Panc1 (cell line): ENCODE measurements around the gene RHD. TPM values are rescaled to one million over a fixed set of nuclear protein-coding genes. Genes with fewer than 3 reads are reported as not detected.

Source experiments
- ATAC-seq: fragments of 200-7000 bp; cut with Tn5 transposase; 2 replicates; pipeline ENCODE4 v1.9.1; 2020; ENCODE audit warnings: mild to moderate bottlenecking, moderate library complexity
- BruUV-seq: library from RNA; stranded (reverse); fragments of 400-500 nt; replicated peaks from 2 replicates; lab custom pipeline; 2021; lab: Mats Ljungman, UMichigan
- CTCF ChIA-PET: fragments of 300-600 bp; sonication (Branson Sonifier 250); formaldehyde crosslinking; loops from one replicate; lab custom pipeline; 2022; ENCODE audit warnings: antibody characterized with exemption; lab: Charles Lee
- POLR2A ChIA-PET: fragments of 300-600 bp; sonication (Branson Sonifier 250); formaldehyde crosslinking; loops from one replicate; lab custom pipeline; 2022; ENCODE audit warnings: antibody characterized with exemption; lab: Charles Lee
- DNase-seq: peaks from one replicate; pipeline ENCODE4 v3.0.0-alpha.2; 2010; ENCODE audit warnings: low read depth, low spot score
- H3K27ac ChIP-seq: 2 replicates; pipeline ENCODE4 v1.5.1; 2011; ENCODE audit warnings: mild to moderate bottlenecking, low read length, inconsistent platforms
- H3K27me3 ChIP-seq: fragments of 200-500 bp; sonication (Bioruptor generic); 2 replicates; pipeline ENCODE4 v1.6.0; 2014; ENCODE audit warnings: low read length, inconsistent platforms; ENCODE audit not compliant: control insufficient read depth, insufficient read depth
- H3K36me3 ChIP-seq: fragments of 200-500 bp; sonication (Bioruptor generic); 2 replicates; pipeline ENCODE4 v1.5.1; 2014; ENCODE audit warnings: inconsistent platforms, mild to moderate bottlenecking, low read length, moderate library complexity; ENCODE audit not compliant: control insufficient read depth, insufficient read depth
- H3K4me1 ChIP-seq: 2 replicates; pipeline ENCODE4 v1.5.1; 2011; ENCODE audit warnings: inconsistent platforms, mild to moderate bottlenecking, low read length, moderate library complexity; ENCODE audit not compliant: control insufficient read depth, insufficient read depth
- H3K4me3 ChIP-seq, 2 experiments: 2 replicates each; pipeline ENCODE4 v1.5.1; 2011 to 2012; ENCODE audit warnings: low read depth in 2 of 2, low read length in 2 of 2, mild to moderate bottlenecking in 2 of 2, inconsistent platforms in 1 of 2, moderate library complexity in 1 of 2
- H3K9me3 ChIP-seq: fragments of 200-500 bp; sonication (Bioruptor generic); 2 replicates; pipeline ENCODE4 v1.5.1; 2014; ENCODE audit warnings: low read depth, mild to moderate bottlenecking, inconsistent platforms, low read length, moderate library complexity; ENCODE audit not compliant: control insufficient read depth, insufficient read depth
- CTCF ChIP-seq: fragments of 450-650 bp; IDR thresholded peaks from 2 replicates; pipeline ENCODE4 v1.5.1; 2017; ENCODE audit warnings: mild to moderate bottlenecking
- POLR2AphosphoS5 ChIP-seq: IDR thresholded peaks from 2 replicates; pipeline ENCODE4 v1.6.1; 2012; ENCODE audit warnings: mild to moderate bottlenecking, low read depth, low read length, moderate library complexity
- REST ChIP-seq, 2 experiments: IDR thresholded peaks; 2 replicates each; pipeline ENCODE4 v1.6.1; 2011 to 2012; ENCODE audit warnings: low read depth in 2 of 2, control low read depth in 1 of 2, low read length in 1 of 2, mild to moderate bottlenecking in 1 of 2, moderate library complexity in 1 of 2; ENCODE audit not compliant: insufficient read depth in 1 of 2
- SIN3A ChIP-seq: IDR thresholded peaks from 2 replicates; pipeline ENCODE4 v1.6.1; 2012; ENCODE audit warnings: low read depth, mild to moderate bottlenecking, low read length, moderate library complexity, borderline replicate concordance; ENCODE audit not compliant: insufficient read depth
- TCF7L2 ChIP-seq: IDR thresholded peaks from 2 replicates; pipeline ENCODE4 v1.6.1; 2011; ENCODE audit warnings: mild to moderate bottlenecking, low read depth, low read length, inconsistent platforms
- in situ Hi-C: cut with HindIII; loops from 2 replicates; pipeline ENCODE4 v1.10.0; 2016; ENCODE audit warnings: low sequenced_read_pairs, low pct_unique_long_range_greater_than_20kb
- intact Hi-C: fragments of 100-400 bp; cut with micrococcal nuclease; formaldehyde crosslinking; loops from one replicate; pipeline ENCODE4 v1.10.0; 2022; ENCODE audit not compliant: unreplicated experiment
- total RNA-seq: library from RNA; stranded (reverse); gene quantifications from one replicate; pipeline ENCODE4 v1.2.1, GENCODE V29; 2021; ENCODE audit not compliant: unreplicated experiment

Gene RHD
- total RNA-seq, 1 experiment from 2014 or later: not detected

- TF ChIP-seq CTCF (no peak), POLR2AphosphoS5 (no peak), SIN3A (no peak), TCF7L2 (no peak), REST (IDR thresholded peaks at IDR 0.05; ENCODE audit: insufficient read depth in 1 of 2, low read depth in 2 of 2, low read length in 1 of 2) (no peak)
- Histone ChIP-seq H3K36me3 (peaks cover 18% of the 10 kb centered on the region), H3K4me1 (no peaks in the 10 kb centered on the region; the same call in 1 of the 2 replicates), H3K27me3 (no peaks in the 10 kb centered on the region), H3K4me3 (no peak overlapping the region), H3K9me3 (no peaks in the 10 kb centered on the region), H3K27ac (no peak overlapping the region)
- intact Hi-C loops: no loop called here
- in situ Hi-C loops: no loop called here
- ATAC-seq (no peak), DNase-seq (no peak)
- POLR2A ChIA-PET: no interaction called here
- CTCF ChIA-PET: no interaction called here
- BruUV-seq: no TSS peak
Measured at GRCh38 chr1:25356441-25356840, 84.1 kb downstream of the RHD start.

- Histone ChIP-seq H3K4me1 (no peaks in the 10 kb centered on the region; the same call in 1 of the 2 replicates), H3K27me3 (no peaks in the 10 kb centered on the region), H3K27ac (no peak overlapping the region), H3K36me3 (peaks cover 15% of the 10 kb centered on the region), H3K9me3 (no peaks in the 10 kb centered on the region), H3K4me3 (no peak overlapping the region)
- POLR2A ChIA-PET: no interaction called here
- TF ChIP-seq POLR2AphosphoS5: no peak
- TF ChIP-seq CTCF: no peak
- DNase-seq (no peak), ATAC-seq (no peak)
- intact Hi-C loops: no loop called here
- in situ Hi-C loops: no loop called here
- CTCF ChIA-PET: no interaction called here
- no TSS peak for BruUV-seq
Measured at GRCh38 chr1:25356848-25357247, 84.5 kb downstream of the RHD start.
